Measurements from ENCODE around the gene PDS5B.

GRCh38 chr13:32722340-32722739, 136.1 kb downstream of the PDS5B start:
- no peak for TF ChIP-seq CTCF (IDR thresholded peaks at IDR 0.05)
- no peak for TF ChIP-seq POLR2A (IDR thresholded peaks at IDR 0.05)
